ENCODE results near the gene ROR1. TPM values are rescaled to one million over a fixed set of nuclear protein-coding genes. Genes with fewer than 3 reads are reported as not detected.

The ROR1 gene
- total and polyA plus RNA-seq, 3 experiments from 2014 or later = not detected

DNA sequence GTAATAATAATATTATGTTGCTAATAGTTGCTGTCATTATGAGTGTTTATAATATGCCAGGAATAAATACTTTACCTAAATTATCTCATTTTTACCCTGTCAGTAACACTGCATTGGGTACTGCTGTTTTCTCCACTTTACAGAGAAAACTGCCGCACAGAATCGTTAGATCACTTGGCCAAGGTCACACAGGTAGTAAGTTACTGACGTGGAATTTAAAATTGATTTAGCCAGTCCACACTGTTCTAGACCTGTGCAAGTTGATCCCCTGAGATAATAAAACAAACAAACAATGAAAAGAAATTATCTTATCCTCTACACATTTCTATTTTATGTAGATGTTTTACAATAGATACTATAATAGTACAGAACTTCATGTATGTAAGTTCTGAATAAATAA lies 174.1 kb downstream of the ROR1 start:
- DNase-seq = no peak
- Mint-ChIP-seq H3K27ac (no peak overlapping the region), H3K27me3 (peaks cover 13 to 17% of the 10 kb centered on the region in 2 donors), H3K9me3 (peaks cover 0 to 2% (median 0%) of the 10 kb centered on the region in 5 donors), H3K4me1 (no peaks in the 10 kb centered on the region), H3K4me3 (no peak overlapping the region), H3K36me3 (no peaks in the 10 kb centered on the region)
- no peaks in the 10 kb centered on the region for H3K4me1 ChIP-seq (ENCODE audit: insufficient read depth, low read length)
- H3K27ac ChIP-seq (ENCODE audit: low read depth, low read length) = no peak overlapping the region
- POLR2A ChIA-PET = no interaction called here
- H3K9me3 ChIP-seq (ENCODE audit: low read length) = no peaks in the 10 kb centered on the region
- H3K4me3 ChIP-seq (ENCODE audit: low read length) = no peak overlapping the region
- CTCF ChIA-PET = no interaction called here
- no peaks in the 10 kb centered on the region for H3K27me3 ChIP-seq (ENCODE audit: insufficient read depth, low read length, poor library complexity, severe bottlenecking)
- H3K36me3 ChIP-seq (ENCODE audit: insufficient read depth, low read length) = no peaks in the 10 kb centered on the region

DNA sequence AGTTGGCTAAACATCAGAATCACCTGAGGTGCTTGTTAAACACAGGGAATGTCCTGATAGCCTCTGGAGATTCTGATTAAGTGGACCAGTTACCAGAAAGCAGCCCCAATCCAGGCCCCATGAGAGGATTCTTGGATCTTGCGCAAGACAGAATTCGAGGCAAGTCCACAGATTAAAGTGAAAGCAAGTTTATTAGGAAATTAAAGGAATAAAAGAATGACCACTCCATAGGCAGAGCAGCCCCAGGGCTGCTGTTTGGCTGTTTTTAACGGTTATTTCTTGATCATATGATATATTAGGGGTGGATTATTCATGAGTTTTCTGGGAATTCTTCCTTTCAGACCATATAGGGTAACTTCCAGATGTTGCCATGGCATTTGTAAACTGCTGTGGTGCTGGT lies 176.2 kb downstream of the ROR1 start:
- Histone ChIP-seq H3K4me3 (ENCODE audit: low read length) (no peak overlapping the region), H3K27me3 (ENCODE audit: insufficient read depth, low read length, poor library complexity, severe bottlenecking) (no peaks in the 10 kb centered on the region), H3K27ac (ENCODE audit: low read depth, low read length) (no peak overlapping the region), H3K9me3 (ENCODE audit: low read length) (no peaks in the 10 kb centered on the region), H3K36me3 (ENCODE audit: insufficient read depth, low read length) (no peaks in the 10 kb centered on the region), H3K4me1 (ENCODE audit: insufficient read depth, low read length) (no peaks in the 10 kb centered on the region)
- Mint-ChIP-seq H3K27me3 (peaks cover 11 to 17% of the 10 kb centered on the region in 2 donors), H3K4me3 (no peak overlapping the region), H3K27ac (no peak overlapping the region), H3K9me3 (peaks cover 0 to 8% (median 2%) of the 10 kb centered on the region in 5 donors), H3K4me1 (no peaks in the 10 kb centered on the region), H3K36me3 (no peaks in the 10 kb centered on the region)
- ChIA-PET POLR2A (no interaction called here), CTCF (no interaction called here)
- no peak for DNase-seq

- H3K36me3 Mint-ChIP-seq = no peaks in the 10 kb centered on the region
- CTCF ChIA-PET = no interaction called here
These were observed 177.5 kb downstream of the ROR1 start for GRCh38 chr1:63951059-63951946.

GRCh38 chr1:63954187-63954586 lies 180.4 kb downstream of the ROR1 start:
- Histone ChIP-seq H3K4me1 (ENCODE audit: insufficient read depth, low read length) (no peaks in the 10 kb centered on the region), H3K36me3 (ENCODE audit: insufficient read depth, low read length) (no peaks in the 10 kb centered on the region), H3K4me3 (ENCODE audit: low read length) (no peak overlapping the region), H3K9me3 (ENCODE audit: low read length) (no peaks in the 10 kb centered on the region), H3K27me3 (ENCODE audit: insufficient read depth, low read length, poor library complexity, severe bottlenecking) (no peaks in the 10 kb centered on the region), H3K27ac (ENCODE audit: low read depth, low read length) (no peak overlapping the region)
- DNase-seq = no peak
- H3K9me3 Mint-ChIP-seq = peaks cover 3 to 18% (median 5%) of the 10 kb centered on the region in 5 donors
- H3K4me1 Mint-ChIP-seq = no peaks in the 10 kb centered on the region
- CTCF ChIA-PET = no interaction called here
- no peak overlapping the region for H3K27ac Mint-ChIP-seq
- H3K27me3 Mint-ChIP-seq = peaks cover 11 to 13% of the 10 kb centered on the region in 2 donors
- H3K36me3 Mint-ChIP-seq = no peaks in the 10 kb centered on the region
- no peak overlapping the region for H3K4me3 Mint-ChIP-seq
- POLR2A ChIA-PET = no interaction called here

More at GRCh38 chr1:63951059-63951946, 177.5 kb downstream of the ROR1 start:
- Mint-ChIP-seq H3K27ac (no peak overlapping the region), H3K9me3 (peaks cover 0 to 8% (median 2%) of the 10 kb centered on the region in 5 donors), H3K4me3 (no peak overlapping the region), H3K27me3 (peaks cover 11 to 13% of the 10 kb centered on the region in 2 donors), H3K4me1 (no peaks in the 10 kb centered on the region)
- Histone ChIP-seq H3K27ac (ENCODE audit: low read depth, low read length) (no peak overlapping the region), H3K27me3 (ENCODE audit: insufficient read depth, low read length, poor library complexity, severe bottlenecking) (no peaks in the 10 kb centered on the region), H3K9me3 (ENCODE audit: low read length) (no peaks in the 10 kb centered on the region), H3K36me3 (ENCODE audit: insufficient read depth, low read length) (no peaks in the 10 kb centered on the region), H3K4me3 (ENCODE audit: low read length) (no peak overlapping the region), H3K4me1 (ENCODE audit: insufficient read depth, low read length) (no peaks in the 10 kb centered on the region)
- POLR2A ChIA-PET = no interaction called here
- no peak for DNase-seq

- H3K27me3 Mint-ChIP-seq = peaks cover 8 to 10% of the 10 kb centered on the region in 2 donors
- no peak for DNase-seq
- H3K27ac Mint-ChIP-seq = no peak overlapping the region
- no peaks in the 10 kb centered on the region for H3K36me3 ChIP-seq (ENCODE audit: insufficient read depth, low read length)
- CTCF ChIA-PET = no interaction called here
- no peak overlapping the region for H3K27ac ChIP-seq (ENCODE audit: low read depth, low read length)
- no peak overlapping the region for H3K4me3 ChIP-seq (ENCODE audit: low read length)
- POLR2A ChIA-PET = no interaction called here
- no peaks in the 10 kb centered on the region for H3K9me3 ChIP-seq (ENCODE audit: low read length)
- H3K4me3 Mint-ChIP-seq = no peak overlapping the region
- no peaks in the 10 kb centered on the region for H3K4me1 ChIP-seq (ENCODE audit: insufficient read depth, low read length)
- H3K4me1 Mint-ChIP-seq = no peaks in the 10 kb centered on the region
- peaks cover 2 to 18% (median 8%) of the 10 kb centered on the region in 5 donors for H3K9me3 Mint-ChIP-seq
- no peaks in the 10 kb centered on the region for H3K36me3 Mint-ChIP-seq
- H3K27me3 ChIP-seq (ENCODE audit: insufficient read depth, low read length, poor library complexity, severe bottlenecking) = no peaks in the 10 kb centered on the region
These were observed 181.7 kb downstream of the ROR1 start for GRCh38 chr1:63955370-63956145.

DNA sequence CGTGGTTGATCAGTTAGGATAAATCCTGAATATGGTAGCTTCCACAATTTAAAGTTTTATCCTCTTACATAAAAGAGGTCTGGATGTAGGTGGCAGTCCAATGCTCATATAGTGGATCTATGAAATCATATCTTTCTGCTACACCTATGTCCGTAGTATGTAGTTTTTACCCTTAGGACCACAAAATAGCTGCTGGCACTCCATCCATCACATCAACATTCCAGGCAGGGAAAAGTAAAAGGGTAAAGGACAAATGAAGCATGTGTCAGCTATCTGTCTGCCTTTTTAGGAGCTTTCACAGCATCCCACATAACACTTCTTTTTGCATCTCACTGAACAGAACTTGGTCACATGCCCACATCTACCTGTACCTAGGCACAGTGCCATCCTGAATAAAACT lies 184.7 kb downstream of the ROR1 start:
- Mint-ChIP-seq H3K4me3 (no peak overlapping the region), H3K9me3 (peaks cover 4 to 16% (median 8%) of the 10 kb centered on the region in 5 donors), H3K27ac (no peak overlapping the region), H3K27me3 (peaks cover 3 to 7% of the 10 kb centered on the region in 2 donors), H3K4me1 (no peaks in the 10 kb centered on the region), H3K36me3 (no peaks in the 10 kb centered on the region)
- Histone ChIP-seq H3K4me1 (ENCODE audit: insufficient read depth, low read length) (no peaks in the 10 kb centered on the region), H3K27me3 (ENCODE audit: insufficient read depth, low read length, poor library complexity, severe bottlenecking) (no peaks in the 10 kb centered on the region), H3K27ac (ENCODE audit: low read depth, low read length) (no peak overlapping the region), H3K36me3 (ENCODE audit: insufficient read depth, low read length) (no peaks in the 10 kb centered on the region), H3K4me3 (ENCODE audit: low read length) (no peak overlapping the region), H3K9me3 (ENCODE audit: low read length) (no peaks in the 10 kb centered on the region)
- ChIA-PET CTCF (interaction anchor here (0.6 kb wide), 1 partner anchor 24 kb away, joined by 3 read pairs; no protein-coding TSS in a partner anchor), POLR2A (no interaction called here)
- DNase-seq = no peak

- Mint-ChIP-seq H3K27me3 (peaks cover 2 to 7% of the 10 kb centered on the region in 2 donors), H3K4me3 (no peak overlapping the region), H3K9me3 (peaks cover 3 to 11% (median 8%) of the 10 kb centered on the region in 5 donors), H3K27ac (no peak overlapping the region), H3K4me1 (no peaks in the 10 kb centered on the region), H3K36me3 (no peaks in the 10 kb centered on the region)
- DNase-seq = no peak
- H3K9me3 ChIP-seq (ENCODE audit: low read length) = no peaks in the 10 kb centered on the region
- CTCF ChIA-PET = no interaction called here
- POLR2A ChIA-PET = no interaction called here
- no peak overlapping the region for H3K27ac ChIP-seq (ENCODE audit: low read depth, low read length)
- H3K4me3 ChIP-seq (ENCODE audit: low read length) = no peak overlapping the region
- H3K36me3 ChIP-seq (ENCODE audit: insufficient read depth, low read length) = no peaks in the 10 kb centered on the region
- H3K4me1 ChIP-seq (ENCODE audit: insufficient read depth, low read length) = no peaks in the 10 kb centered on the region
- no peaks in the 10 kb centered on the region for H3K27me3 ChIP-seq (ENCODE audit: insufficient read depth, low read length, poor library complexity, severe bottlenecking)
These were observed 186.5 kb downstream of the ROR1 start for GRCh38 chr1:63960326-63960725.

GRCh38 chr1:63966016-63966415 lies 192.2 kb downstream of the ROR1 start:
- POLR2A ChIA-PET = no interaction called here

More at GRCh38 chr1:63966016-63966415, 192.2 kb downstream of the ROR1 start:
- DNase-seq = no peak
- no peaks in the 10 kb centered on the region for H3K9me3 Mint-ChIP-seq
- Histone ChIP-seq H3K36me3 (ENCODE audit: insufficient read depth, low read length) (no peaks in the 10 kb centered on the region), H3K9me3 (ENCODE audit: low read length) (no peaks in the 10 kb centered on the region), H3K4me3 (ENCODE audit: low read length) (no peak overlapping the region), H3K27ac (ENCODE audit: low read depth, low read length) (no peak overlapping the region), H3K4me1 (ENCODE audit: insufficient read depth, low read length) (no peaks in the 10 kb centered on the region), H3K27me3 (ENCODE audit: insufficient read depth, low read length, poor library complexity, severe bottlenecking) (no peaks in the 10 kb centered on the region)
- CTCF ChIA-PET = no interaction called here
- H3K27me3 Mint-ChIP-seq = peaks cover 3 to 12% of the 10 kb centered on the region in 2 donors
- no peaks in the 10 kb centered on the region for H3K4me1 Mint-ChIP-seq
- no peaks in the 10 kb centered on the region for H3K36me3 Mint-ChIP-seq
- H3K27ac Mint-ChIP-seq = no peak overlapping the region
- no peak overlapping the region for H3K4me3 Mint-ChIP-seq

Measured in CD8-positive, alpha-beta memory T cell (primary cell).